Right ventricle myocardium superior (tissue), 1 donor: ENCODE results near the gene DIPK2B. TPM values are rescaled to one million over a fixed set of nuclear protein-coding genes. Genes with fewer than 3 reads are reported as not detected.
A peak's percentile ranks its signal among the peaks of the same experiment; 100 is the strongest.

ENCODE experiments used
- ATAC-seq: fragments of 200-7000 bp; cut with Tn5 transposase; one replicate; pipeline ENCODE4 v1.9.1; 2020; ENCODE audit warnings: mild to moderate bottlenecking; ENCODE audit not compliant: poor library complexity
- DNase-seq: peaks from one replicate; pipeline ENCODE4 v3.0.0-alpha.2; 2020
- intact Hi-C: fragments of 100-400 bp; cut with DNase I; formaldehyde crosslinking; loops from one replicate; pipeline ENCODE4 v1.11.2; 2022
- long read RNA-seq: library from polyadenylated mRNA; unstranded; transcript quantifications from one replicate; pipeline ENCODE4 v2.0.0, GENCODE V29; 2021
- total RNA-seq: library from RNA; stranded (reverse); fragmentation: NEBNext Ultra II Directional; extraction: Animal tissue kit (Norgen Biotek cat#: 25700); gene quantifications from one replicate; pipeline ENCODE4 v1.2.1, GENCODE V29; 2021
- donor health status: DM: no; HTN: yes; CAD: no; lungs with severe emphysema.

Gene DIPK2B, protein sequence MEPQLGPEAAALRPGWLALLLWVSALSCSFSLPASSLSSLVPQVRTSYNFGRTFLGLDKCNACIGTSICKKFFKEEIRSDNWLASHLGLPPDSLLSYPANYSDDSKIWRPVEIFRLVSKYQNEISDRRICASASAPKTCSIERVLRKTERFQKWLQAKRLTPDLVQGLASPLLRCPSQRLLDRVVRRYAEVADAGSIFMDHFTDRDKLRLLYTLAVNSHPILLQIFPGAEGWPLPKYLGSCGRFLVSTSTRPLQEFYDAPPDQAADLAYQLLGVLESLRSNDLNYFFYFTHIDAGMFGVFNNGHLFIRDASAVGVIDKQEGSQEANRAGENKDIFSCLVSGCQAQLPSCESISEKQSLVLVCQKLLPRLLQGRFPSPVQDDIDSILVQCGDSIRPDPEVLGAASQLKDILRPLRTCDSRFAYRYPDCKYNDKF
- 17.8 TPM for total RNA-seq
- long read RNA-seq, full-length matches to known transcripts: 17 of 27 reads
- long read RNA-seq, partial matches to known transcripts: 6 of 27 reads
- long read RNA-seq, other reads (novel, unspliced or antisense): 4 of 27 reads

DNA sequence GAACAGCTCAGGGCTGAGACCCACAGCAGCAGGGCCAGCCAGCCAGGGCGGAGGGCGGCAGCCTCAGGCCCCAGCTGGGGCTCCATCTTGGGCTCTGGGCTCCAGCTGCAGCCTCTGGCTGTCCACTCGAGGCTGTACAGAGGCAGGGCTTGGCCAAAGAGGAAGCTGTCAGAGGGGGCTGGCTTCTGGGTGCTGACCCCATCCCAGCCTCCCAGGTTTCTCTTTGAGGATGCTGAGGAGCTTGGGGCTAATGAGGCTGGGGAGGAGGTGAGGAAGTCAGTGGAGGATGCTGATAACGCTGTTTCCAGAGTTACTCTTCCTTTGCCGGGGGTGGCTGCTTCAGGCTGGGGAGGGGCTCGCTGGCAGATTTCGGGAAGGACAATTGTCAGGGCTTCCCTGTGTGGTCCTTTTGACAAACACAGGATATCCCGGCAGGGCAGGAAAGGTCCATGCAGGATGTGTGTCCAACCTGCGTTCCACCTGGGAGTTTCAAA lies at the start of gene DIPK2B:
TSS of gene DIPK2B (minus strand) at position 136 of the 494 bp plus-strand sequence. CDS start at position 86, 50 bp downstream.
- peak; percentile 45 for ATAC-seq
- DNase-seq: peak; percentile 43
- intact Hi-C loops: no loop called here

DNA sequence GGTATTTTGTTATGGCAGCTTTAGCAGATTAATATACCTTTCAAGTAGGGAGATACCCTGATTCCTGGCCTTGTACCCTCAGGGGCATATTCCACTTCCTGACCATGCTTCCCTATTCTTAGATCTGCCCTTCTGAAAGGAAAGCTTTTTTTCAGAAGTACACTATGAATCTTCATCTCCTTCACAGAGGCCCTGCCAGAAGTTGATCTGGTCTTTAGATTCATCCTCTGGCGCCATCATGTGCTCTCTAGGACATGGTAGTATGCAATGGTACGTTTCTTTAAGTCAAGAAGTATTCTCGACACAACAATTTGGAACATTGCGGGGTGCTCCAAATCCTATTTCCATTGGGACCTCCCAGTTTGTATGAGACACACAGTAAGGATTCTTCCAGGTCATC lies 39.6 kb upstream of the DIPK2B start:
- DNase-seq (no peak), ATAC-seq (no peak)
- intact Hi-C loops: no loop called here

DNA sequence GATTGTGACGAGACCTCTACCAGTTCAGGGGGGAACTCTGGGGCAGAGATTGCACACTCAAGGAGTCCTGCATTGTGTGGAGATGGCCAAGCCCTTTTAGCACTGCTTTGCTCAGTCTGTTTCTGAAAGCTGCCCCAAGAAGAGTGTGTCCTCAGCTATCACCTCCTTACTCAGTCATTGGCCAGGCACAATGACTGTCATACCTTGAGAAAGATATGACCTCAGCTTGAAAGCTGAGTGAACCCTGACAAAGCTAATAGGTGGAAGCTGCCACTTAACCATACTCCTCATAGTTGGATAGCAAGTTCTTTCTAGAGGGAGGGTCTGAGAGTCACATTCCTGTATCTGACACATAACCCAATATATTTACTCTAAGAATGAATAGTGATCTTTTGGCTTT lies 37.8 kb upstream of the DIPK2B start:
- ATAC-seq (no peak), DNase-seq (no peak)
- intact Hi-C loops: no loop called here

DNA sequence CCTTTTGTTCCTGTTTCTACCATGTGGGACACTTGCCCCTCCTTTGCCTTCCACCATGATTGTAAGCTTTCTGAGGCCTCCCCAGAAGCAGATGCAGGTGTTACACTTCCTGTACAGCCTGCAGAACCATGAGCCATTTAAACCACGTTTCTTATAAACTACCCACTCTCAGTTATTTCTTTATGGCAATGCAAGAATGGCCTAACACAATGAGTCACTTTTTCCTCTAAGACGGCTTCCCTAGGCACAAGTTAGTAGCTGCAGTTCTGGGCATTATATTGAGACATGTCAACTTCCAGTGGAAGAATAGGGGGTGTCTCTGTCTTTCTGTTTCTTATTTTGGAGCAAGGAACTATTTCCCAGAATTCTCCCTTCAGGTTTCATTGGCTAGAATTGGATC lies 32.9 kb upstream of the DIPK2B start:
- ATAC-seq (no peak), DNase-seq (no peak)
- intact Hi-C loops: no loop called here

DNA sequence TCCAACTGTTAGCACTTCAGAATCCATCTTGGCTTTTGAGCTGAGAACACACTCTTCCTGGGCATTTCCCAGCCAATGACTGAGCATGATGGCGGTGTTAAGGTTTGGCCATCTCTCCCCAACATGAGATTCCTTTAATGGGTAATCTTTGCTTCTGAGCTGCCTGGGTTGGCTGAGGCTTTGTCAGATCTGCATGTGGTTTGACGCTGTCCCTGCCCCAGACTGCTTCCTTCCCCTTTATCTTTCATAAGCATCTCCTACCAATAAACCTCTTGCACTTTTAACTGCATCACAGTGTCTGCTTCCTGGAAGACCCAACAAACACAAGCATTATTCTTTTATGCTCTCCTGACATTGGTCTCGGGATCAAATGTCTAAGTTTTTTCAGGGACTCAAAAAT lies 31.5 kb upstream of the DIPK2B start:
- ATAC-seq (no peak), DNase-seq (no peak)
- intact Hi-C loops: no loop called here

DNA sequence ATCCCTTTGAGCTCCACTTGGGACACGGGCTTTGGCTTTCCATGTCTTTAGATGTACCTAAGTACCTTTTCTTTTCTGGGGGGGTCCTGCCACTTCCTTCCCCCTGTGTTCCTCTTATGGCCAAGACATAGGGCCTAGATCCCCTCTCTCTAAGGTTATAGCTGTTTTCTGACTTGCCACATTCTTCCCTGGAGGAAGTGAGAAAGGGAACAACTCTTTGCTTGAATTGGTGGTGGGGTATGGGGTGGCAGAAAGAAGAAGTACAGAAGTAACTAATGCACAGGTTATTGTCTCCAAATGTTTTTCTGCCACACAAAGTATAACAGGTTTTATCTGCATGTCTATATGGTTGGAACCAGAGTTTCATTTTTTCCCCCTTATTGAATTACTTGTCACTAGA lies 29.7 kb upstream of the DIPK2B start:
- intact Hi-C loops: no loop called here
- no peak for ATAC-seq
- DNase-seq: no peak

DNA sequence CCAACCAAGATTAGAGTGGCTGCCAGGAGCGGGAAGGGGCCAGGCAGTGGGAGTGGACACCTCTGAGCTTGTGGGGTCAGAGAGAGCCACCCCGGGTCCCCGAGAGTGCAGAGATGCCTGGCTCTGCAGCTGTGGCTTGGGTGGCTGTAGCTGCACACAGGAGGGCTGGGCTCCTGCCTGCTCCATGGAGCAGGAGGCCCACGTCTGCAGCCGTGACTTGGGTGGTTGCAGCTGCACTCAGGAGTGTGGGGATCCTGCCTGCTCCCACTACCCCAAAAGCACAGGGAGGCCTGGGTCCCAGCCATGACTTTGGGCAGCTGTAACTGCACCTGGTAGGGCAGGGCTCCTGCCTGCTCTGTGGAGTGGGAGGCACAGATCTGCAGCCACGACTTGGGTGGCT lies 28.7 kb upstream of the DIPK2B start:
- intact Hi-C loops: no loop called here
- ATAC-seq (no peak), DNase-seq (no peak)

DNA sequence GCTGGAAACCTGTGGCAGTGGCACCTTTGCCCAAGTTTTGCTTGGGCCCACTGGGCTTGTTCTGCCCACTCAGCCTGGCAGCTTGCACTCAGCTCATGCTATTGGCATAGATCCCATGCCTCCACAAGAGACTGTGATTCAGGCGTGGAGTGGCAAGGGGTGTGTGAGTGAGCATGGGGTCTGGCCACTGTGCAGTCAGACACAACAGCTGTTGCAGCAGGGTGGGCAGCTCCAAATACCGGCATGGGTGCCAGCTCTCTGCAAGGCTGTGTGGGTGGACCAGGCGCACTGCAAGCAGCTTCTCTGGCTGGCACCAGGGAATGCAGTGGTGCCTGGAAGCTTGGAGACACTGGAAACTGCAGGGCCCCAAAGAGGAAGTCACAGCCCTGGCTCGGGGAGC lies 27.4 kb upstream of the DIPK2B start:
- DNase-seq (no peak), ATAC-seq (no peak)
- intact Hi-C loops: no loop called here

DNA sequence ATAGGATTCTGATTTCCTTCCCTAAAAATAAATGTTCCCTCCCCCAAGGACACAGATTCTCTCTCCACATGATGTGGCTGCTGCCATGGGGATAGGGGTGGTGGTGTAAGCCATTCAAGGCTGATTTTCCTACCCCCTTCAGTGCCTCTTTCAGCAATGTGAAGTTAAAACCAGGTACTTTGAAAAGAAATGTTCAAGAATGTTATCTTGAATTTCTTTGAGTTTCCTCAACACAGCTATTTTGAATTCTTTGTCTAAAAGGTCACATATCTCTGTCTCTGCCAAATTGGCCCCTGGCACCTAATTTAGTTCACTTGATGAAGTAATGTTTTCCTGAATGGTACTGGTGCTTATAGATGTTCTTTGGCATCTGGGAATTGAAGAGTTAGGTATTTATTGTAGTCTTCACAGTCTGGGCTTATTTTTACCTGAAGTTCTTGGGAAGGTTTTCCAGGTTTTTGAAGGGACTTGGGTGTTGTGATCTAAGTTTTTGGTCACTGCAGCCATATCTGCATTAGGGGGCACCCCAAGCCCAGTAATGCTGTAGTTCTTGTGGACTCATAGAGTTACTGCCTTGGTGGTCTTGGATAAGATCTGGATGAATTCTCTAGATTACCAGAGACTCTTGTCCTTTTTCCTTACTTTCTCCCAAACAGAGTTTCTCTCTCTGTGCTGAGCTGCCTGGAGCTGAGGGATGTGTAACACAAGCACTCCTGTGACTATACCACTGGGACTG lies 7.6 kb upstream of the DIPK2B start:
- intact Hi-C loops: no loop called here
- ATAC-seq (no peak), DNase-seq (no peak)

DNA sequence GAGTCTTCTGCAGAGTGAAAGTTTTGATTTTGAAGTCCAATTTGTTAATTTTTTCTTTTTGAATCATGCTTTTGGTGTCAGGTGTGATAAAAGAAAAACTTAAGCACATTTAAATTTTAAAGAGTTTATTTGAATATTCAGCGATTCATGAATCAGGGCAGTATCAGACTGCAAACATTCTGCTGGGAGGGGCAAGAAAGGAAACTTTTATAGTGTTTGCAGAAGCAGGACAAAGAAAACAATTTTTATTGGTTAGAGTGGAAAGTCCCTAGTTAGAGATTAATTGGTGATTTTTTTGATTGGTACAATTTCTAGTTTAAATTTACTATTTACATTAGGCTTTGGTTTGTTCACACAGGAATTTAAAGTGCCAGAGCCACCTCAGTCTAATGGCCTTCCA lies 1.5 kb upstream of the DIPK2B start:
- DNase-seq (no peak), ATAC-seq (no peak)
- intact Hi-C loops: no loop called here

DNA sequence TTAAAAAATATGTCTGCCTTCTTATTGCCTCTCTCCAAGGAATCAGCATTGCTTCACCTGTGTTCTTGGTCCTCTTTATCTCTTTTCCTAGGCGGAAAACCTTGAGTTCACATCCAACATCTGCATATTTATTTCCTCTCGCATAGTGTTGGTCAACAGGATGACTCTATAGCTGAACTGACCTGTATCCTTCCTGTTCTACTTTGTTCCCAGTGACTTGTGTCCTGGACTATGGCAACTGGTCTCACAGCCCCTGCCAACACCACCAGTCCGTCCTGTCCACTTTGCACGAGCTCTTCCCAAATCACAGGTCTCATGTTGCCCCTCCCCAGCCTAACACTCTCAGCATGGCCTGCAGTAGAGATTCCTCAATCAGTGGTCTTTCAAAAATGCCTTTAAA lies 2.0 kb downstream of the DIPK2B start:
- DNase-seq (no peak), ATAC-seq (no peak)
- intact Hi-C loops: no loop called here

DNA sequence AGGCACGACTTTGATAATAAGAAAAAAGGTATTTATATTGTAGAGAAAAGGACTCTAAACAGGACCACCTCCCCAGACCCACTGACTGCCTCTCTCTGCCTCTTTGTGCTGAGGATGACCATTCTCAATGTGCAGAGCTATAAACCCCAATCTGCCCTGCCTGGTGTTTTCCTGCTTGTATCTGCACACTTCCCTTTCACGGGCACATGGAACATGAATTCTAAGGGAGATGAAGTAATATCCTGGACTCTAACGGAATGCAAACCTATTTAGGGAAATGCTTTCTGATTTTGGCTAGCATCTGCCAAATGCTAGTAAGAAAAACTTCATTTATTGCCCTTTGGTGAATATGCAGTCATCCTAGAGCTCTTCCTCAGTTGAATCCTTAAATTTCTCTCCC lies 2.4 kb downstream of the DIPK2B start:
- intact Hi-C loops: no loop called here
- no peak for DNase-seq
- ATAC-seq: no peak

DNA sequence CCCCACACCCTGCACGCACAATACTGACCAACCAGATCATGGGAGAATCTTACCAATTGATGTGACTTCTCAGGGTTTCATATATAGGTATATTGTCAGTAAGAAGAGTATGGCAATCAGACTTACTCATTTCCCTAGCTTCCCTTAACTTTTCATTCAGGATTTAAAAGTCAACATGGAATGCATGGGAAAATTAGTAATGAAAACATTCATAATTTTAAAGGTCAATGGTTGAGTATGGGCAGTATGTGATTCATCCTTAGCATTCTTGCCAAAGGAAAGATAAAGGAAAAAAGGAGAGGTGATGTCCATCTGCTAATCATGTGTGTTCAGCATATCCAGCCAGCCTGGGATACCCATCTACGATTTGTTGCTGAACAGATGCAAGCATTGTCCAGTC lies 4.0 kb downstream of the DIPK2B start:
- DNase-seq (no peak), ATAC-seq (no peak)
- intact Hi-C loops: no loop called here

DNA sequence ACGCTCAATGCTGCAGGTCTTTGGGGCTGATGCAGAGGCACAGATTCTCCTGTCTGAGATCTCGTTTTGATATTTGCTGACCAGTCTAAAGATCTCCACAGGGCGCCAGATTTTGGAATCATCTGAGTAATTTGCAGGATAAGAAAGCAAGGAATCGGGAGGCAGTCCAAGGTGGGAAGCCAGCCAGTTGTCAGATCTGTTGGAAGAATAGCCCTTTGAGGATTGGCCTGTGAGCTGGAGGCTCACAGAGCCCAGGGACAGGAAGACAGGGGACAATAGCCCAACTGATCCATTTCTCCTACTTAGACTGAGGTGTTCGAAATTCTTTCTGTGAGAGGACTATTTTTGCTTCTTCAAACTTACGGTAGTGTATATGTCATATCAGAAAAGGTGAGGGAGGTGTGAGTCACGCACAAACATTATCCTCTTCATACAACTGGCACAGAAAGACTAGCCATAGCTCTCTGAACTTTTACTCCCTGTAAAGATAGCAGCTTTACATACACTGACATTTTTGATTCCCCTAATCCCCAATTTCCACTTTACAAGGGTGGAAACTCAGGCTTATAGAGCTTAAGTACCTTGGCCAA lies 8.8 kb downstream of the DIPK2B start:
- ATAC-seq (no peak), DNase-seq (no peak)
- intact Hi-C loops: no loop called here

DNA sequence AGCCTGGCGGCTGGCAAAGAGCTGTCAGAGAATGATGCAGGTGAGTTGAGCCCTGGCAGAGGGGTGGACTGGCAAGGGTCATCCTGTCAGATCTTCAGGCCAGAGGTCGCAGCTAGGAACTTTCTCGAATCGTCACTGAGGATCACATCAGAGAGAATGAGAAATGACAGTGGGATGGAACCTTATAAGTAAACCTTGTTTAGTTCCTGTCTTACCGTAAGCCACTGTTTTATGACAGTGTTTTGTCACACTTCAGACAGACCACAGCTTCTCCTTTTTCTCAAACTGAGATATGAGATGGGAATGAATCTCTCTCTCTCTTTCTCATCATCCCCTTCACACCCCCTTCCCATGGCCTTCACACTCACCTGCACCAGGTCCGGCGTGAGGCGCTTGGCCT lies 9.3 kb downstream of the DIPK2B start:
- ATAC-seq: no peak
- intact Hi-C loops: no loop called here

DNA sequence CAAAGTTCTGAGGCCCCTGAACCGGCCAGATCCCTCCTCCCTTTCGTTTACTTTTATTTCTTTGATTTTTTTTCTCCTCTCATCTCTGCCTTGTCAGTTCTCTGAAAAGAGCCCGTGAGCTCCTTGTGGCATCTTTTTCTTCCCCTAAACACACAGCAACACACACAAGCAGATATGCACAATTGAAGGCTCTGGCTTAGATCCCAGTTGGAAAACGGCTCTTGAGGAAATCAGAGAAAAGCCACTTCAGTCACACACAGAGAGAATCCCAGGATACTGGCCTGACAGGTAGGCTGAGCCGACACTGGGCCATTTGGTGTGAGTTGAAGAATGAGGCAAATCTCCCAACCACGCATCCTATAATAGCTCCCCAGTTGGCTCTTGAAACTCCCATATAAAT lies 12.9 kb downstream of the DIPK2B start:
- intact Hi-C loops: no loop called here
- DNase-seq: no peak

More for the DNA sequence above, 9.3 kb downstream of the DIPK2B start:
- DNase-seq: no peak

DNA sequence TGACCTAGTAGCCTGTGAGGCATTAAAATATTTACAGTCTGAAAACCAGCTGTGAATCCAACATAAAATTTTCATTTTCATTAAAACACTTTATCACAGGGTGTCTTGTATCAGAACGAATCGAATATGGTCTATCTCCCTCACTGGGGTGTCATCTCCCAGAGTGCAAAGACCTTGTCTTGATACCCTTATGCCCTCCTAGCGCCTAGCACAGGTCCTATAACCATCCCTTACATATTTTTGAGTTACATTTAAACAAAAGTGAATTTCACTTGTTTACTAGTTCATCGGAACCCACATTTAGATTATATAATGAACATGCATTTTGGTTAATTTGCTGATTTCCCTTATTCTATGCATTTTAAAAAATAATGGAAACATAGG lies 14.0 kb downstream of the DIPK2B start:
- DNase-seq: no peak
- no peak for ATAC-seq
- intact Hi-C loops: no loop called here

More for the DNA sequence above, 12.9 kb downstream of the DIPK2B start:
- no peak for ATAC-seq

DNA sequence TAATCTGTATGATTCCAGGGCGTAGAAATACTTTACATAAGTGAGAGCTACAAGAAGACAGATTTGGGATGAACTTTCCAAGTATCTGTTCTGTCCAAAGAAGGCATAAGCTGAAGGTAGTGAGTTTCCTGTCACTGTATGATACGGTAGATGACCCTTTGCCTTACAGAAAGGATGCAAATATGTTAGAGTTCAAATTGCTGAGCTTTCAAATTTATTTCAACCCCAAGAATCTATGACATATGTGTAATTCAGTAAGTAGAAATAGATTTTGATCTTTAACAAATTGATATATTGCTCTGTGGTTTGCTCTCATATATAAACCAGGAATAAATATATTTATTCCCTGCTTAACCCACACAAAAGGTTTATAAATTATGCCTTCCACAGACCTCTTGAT lies 16.5 kb downstream of the DIPK2B start:
- ATAC-seq (no peak), DNase-seq (no peak)
- intact Hi-C loops: no loop called here

DNA sequence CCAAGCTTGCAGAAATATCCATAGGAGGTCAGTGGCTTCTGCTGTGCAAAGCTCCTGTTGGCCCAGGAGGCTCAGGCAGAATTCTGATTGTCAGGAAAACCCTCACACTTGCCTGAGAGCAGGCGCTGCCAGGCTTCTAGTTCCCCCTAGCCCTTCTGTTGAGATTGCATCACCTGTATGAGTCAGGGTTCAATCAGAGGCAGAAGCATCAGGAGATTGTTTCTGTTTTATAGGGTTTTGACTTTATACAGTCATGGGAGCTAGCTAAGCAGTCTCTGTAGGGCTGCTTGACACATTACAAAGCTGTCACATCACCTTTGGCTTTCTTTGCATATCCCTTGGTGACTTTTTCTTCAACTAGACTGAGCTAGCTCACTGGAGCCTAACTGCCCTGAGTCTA lies 27.8 kb downstream of the DIPK2B start:
- intact Hi-C loops: no loop called here
- DNase-seq: no peak
- no peak for ATAC-seq

DNA sequence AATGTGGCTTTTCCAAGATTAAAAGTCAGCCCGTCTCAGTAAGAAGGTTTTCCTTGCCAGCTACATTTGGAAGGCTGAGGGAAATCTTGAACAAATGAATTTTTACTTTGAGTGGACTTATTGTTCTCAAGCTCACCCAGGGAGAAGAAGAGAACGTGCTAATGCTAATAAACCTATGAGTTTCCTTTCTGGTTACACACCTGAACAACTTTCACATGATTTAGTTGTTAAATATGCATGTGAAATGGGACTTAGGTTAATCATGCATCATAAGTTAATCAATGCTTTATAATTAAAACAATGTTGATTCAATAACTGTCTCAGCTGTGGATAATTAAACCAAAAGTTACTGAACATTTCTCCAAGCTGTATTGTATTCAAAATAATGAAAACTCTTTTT lies 33.9 kb downstream of the DIPK2B start:
- intact Hi-C loops: no loop called here
- no peak for ATAC-seq
- no peak for DNase-seq
